ENCODE data around the gene PLB1.

DNA sequence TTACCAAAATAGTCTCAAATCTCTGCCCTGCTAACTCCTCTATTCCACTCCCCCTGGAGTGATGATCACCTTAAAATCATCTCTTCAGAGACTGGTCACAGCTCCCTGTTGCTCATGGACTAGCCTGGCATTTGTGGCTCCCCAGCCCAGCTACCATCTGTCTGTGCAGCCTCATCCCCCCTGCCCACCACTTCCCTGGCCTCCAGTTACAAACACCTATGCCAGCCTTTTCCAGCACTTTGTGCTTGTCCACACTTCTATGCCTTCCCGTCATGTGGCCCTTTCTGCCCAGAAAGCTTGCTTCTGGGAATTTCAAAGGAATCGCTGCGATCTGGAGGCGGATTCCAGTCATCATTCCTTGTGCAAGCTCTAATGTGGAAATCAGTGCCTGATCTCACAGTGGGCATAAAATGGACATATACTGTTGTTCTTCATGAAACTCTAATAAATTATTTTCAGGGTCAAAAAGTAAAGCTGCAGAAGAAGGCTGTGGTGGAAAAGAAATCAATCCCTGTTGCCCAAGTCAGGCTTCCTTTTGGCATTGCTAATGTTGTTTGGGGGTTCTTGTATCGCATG, 19.4 kb downstream of the PLB1 start:
- TF ChIP-seq, protein P1, sequence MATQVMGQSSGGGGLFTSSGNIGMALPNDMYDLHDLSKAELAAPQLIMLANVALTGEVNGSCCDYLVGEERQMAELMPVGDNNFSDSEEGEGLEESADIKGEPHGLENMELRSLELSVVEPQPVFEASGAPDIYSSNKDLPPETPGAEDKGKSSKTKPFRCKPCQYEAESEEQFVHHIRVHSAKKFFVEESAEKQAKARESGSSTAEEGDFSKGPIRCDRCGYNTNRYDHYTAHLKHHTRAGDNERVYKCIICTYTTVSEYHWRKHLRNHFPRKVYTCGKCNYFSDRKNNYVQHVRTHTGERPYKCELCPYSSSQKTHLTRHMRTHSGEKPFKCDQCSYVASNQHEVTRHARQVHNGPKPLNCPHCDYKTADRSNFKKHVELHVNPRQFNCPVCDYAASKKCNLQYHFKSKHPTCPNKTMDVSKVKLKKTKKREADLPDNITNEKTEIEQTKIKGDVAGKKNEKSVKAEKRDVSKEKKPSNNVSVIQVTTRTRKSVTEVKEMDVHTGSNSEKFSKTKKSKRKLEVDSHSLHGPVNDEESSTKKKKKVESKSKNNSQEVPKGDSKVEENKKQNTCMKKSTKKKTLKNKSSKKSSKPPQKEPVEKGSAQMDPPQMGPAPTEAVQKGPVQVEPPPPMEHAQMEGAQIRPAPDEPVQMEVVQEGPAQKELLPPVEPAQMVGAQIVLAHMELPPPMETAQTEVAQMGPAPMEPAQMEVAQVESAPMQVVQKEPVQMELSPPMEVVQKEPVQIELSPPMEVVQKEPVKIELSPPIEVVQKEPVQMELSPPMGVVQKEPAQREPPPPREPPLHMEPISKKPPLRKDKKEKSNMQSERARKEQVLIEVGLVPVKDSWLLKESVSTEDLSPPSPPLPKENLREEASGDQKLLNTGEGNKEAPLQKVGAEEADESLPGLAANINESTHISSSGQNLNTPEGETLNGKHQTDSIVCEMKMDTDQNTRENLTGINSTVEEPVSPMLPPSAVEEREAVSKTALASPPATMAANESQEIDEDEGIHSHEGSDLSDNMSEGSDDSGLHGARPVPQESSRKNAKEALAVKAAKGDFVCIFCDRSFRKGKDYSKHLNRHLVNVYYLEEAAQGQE (IDR thresholded peaks at IDR 0.05; ENCODE audit: insufficient replicate concordance, low read depth): no peak
- TF ChIP-seq, protein P2, sequence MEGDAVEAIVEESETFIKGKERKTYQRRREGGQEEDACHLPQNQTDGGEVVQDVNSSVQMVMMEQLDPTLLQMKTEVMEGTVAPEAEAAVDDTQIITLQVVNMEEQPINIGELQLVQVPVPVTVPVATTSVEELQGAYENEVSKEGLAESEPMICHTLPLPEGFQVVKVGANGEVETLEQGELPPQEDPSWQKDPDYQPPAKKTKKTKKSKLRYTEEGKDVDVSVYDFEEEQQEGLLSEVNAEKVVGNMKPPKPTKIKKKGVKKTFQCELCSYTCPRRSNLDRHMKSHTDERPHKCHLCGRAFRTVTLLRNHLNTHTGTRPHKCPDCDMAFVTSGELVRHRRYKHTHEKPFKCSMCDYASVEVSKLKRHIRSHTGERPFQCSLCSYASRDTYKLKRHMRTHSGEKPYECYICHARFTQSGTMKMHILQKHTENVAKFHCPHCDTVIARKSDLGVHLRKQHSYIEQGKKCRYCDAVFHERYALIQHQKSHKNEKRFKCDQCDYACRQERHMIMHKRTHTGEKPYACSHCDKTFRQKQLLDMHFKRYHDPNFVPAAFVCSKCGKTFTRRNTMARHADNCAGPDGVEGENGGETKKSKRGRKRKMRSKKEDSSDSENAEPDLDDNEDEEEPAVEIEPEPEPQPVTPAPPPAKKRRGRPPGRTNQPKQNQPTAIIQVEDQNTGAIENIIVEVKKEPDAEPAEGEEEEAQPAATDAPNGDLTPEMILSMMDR (IDR thresholded peaks at IDR 0.05; ENCODE audit: insufficient read depth, low read length): no peak
- TF ChIP-seq GABPA (IDR thresholded peaks at IDR 0.05; ENCODE audit: low read depth) (no peak), POLR2AphosphoS5 (IDR thresholded peaks at IDR 0.05; ENCODE audit: low read depth) (no peak), SPI1 (IDR thresholded peaks at IDR 0.05; ENCODE audit: borderline replicate concordance, low read depth) (no peak)
